Measurements from ENCODE around the gene URB2.

DNA sequence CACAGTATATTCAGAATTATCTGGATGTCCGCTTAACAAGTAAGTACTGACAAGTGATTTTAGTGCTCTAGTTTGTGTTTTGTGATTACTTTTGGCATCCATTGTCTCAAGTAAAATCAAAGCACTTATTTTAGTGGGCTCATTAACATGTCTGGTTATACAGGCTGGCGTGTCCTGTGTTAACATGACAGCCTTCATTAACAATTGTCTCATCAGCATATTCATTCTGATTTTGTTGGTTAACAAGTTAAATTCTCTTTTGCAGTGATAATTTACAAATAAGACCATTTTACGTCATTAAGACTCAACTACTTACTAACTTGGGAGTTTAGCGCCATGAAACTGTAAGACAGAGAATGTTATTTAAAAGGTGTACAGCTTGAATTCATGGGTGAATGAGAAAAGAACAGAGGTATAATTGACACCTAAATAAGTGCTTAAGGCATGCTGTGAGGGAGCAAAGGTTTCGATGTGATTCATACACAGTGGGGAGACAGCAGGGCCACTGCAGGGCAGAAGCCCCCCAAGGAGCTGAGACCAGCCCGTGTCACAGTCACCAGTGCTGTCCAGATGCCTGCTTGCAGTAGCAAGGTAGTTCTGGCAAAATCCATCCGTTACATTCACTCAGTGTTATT is 22.6 kb upstream of the URB2 start:
- no peak for TF ChIP-seq CREB1 (CRISPR knock-in tag; IDR thresholded peaks at IDR 0.05; ENCODE audit: low read depth)
- TF ChIP-seq, protein P1, sequence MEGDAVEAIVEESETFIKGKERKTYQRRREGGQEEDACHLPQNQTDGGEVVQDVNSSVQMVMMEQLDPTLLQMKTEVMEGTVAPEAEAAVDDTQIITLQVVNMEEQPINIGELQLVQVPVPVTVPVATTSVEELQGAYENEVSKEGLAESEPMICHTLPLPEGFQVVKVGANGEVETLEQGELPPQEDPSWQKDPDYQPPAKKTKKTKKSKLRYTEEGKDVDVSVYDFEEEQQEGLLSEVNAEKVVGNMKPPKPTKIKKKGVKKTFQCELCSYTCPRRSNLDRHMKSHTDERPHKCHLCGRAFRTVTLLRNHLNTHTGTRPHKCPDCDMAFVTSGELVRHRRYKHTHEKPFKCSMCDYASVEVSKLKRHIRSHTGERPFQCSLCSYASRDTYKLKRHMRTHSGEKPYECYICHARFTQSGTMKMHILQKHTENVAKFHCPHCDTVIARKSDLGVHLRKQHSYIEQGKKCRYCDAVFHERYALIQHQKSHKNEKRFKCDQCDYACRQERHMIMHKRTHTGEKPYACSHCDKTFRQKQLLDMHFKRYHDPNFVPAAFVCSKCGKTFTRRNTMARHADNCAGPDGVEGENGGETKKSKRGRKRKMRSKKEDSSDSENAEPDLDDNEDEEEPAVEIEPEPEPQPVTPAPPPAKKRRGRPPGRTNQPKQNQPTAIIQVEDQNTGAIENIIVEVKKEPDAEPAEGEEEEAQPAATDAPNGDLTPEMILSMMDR (conservative IDR thresholded peaks at IDR 0.05; ENCODE audit: low read depth in 2 of 2): no peak
- no peak for TF ChIP-seq POLR2AphosphoS5 (IDR thresholded peaks at IDR 0.05; ENCODE audit: low read depth)
- no peak for TF ChIP-seq EZH2 (IDR thresholded peaks at IDR 0.05; ENCODE audit: low read depth, unreplicated experiment)
- TF ChIP-seq STAT1 (IDR thresholded peaks at IDR 0.05; ENCODE audit: unreplicated experiment): no peak
- no peak for TF ChIP-seq EZH2phosphoT487 (IDR thresholded peaks at IDR 0.05; ENCODE audit: unreplicated experiment)
- TF ChIP-seq ZNF331 (CRISPR knock-in tag; IDR thresholded peaks at IDR 0.05; ENCODE audit: low read depth): no peak
- TF ChIP-seq JUNB (IDR thresholded peaks at IDR 0.05; ENCODE audit: unreplicated experiment): no peak
